Mesothelial cell of epicardium (in vitro differentiated cells): ENCODE data around the gene SNRNP200. TPM values are rescaled to one million over a fixed set of nuclear protein-coding genes. Genes with fewer than 3 reads are reported as not detected.

ENCODE experiments used
- DNase-seq, 2 experiments: peaks; one replicate each; pipeline ENCODE4 v3.0.0; 2021; ENCODE audit warnings: low spot score in 2 of 2; ENCODE audit not compliant: unreplicated experiment in 2 of 2
- H3K27ac Mint-ChIP-seq: 2 replicates; pipeline ENCODE4 v1.8.0; 2021; ENCODE audit warnings: mixed read lengths
- H3K27me3 Mint-ChIP-seq: 2 replicates; pipeline ENCODE4 v1.8.0; 2021; ENCODE audit warnings: low read depth, mixed read lengths
- H3K36me3 Mint-ChIP-seq: 2 replicates; pipeline ENCODE4 v1.8.0; 2021; ENCODE audit warnings: mixed read lengths
- H3K4me1 Mint-ChIP-seq: 2 replicates; pipeline ENCODE4 v1.8.0; 2021; ENCODE audit warnings: mixed read lengths
- H3K4me3 Mint-ChIP-seq: 2 replicates; pipeline ENCODE4 v1.8.0; 2021; ENCODE audit warnings: mild to moderate bottlenecking, moderate library complexity, mixed read lengths
- H3K9me3 Mint-ChIP-seq: 2 replicates; pipeline ENCODE4 v1.8.0; 2021; ENCODE audit warnings: mixed read lengths
- total RNA-seq: library from RNA; stranded (reverse); gene quantifications from 3 replicates; pipeline ENCODE4 v1.2.1, GENCODE V29; 2021
- TF ChIP-seq, protein P1 (sequence below): fragments of 200-600 bp; sonication (generic); IDR thresholded peaks from one replicate; pipeline ENCODE4 v1.5.0; 2021; ENCODE audit warnings: antibody characterized with exemption; ENCODE audit not compliant: unreplicated experiment

The SNRNP200 gene
- total RNA-seq, 1 donor from 2014 or later, result 200 TPM

GRCh38 chr2:96252526-96252925 is 52.8 kb downstream of the SNRNP200 start:
- Mint-ChIP-seq H3K4me1 (peaks cover 11% of the 10 kb centered on the region), H3K27me3 (no peaks in the 10 kb centered on the region), H3K36me3 (peaks cover 18% of the 10 kb centered on the region), H3K27ac (no peak overlapping the region), H3K9me3 (no peaks in the 10 kb centered on the region), H3K4me3 (no peak overlapping the region)
- DNase-seq, result no peak
- TF ChIP-seq, protein P1, sequence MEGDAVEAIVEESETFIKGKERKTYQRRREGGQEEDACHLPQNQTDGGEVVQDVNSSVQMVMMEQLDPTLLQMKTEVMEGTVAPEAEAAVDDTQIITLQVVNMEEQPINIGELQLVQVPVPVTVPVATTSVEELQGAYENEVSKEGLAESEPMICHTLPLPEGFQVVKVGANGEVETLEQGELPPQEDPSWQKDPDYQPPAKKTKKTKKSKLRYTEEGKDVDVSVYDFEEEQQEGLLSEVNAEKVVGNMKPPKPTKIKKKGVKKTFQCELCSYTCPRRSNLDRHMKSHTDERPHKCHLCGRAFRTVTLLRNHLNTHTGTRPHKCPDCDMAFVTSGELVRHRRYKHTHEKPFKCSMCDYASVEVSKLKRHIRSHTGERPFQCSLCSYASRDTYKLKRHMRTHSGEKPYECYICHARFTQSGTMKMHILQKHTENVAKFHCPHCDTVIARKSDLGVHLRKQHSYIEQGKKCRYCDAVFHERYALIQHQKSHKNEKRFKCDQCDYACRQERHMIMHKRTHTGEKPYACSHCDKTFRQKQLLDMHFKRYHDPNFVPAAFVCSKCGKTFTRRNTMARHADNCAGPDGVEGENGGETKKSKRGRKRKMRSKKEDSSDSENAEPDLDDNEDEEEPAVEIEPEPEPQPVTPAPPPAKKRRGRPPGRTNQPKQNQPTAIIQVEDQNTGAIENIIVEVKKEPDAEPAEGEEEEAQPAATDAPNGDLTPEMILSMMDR, result no peak

- Mint-ChIP-seq H3K9me3 (no peaks in the 10 kb centered on the region), H3K36me3 (peaks cover 17% of the 10 kb centered on the region), H3K4me1 (peaks cover 11% of the 10 kb centered on the region), H3K27ac (peak overlapping the region; percentile 82), H3K27me3 (no peaks in the 10 kb centered on the region), H3K4me3 (no peak overlapping the region)
- no peak for DNase-seq
- TF ChIP-seq, protein P1, result no peak
Observed at GRCh38 chr2:96251721-96252292, 53.5 kb downstream of the SNRNP200 start.

DNA sequence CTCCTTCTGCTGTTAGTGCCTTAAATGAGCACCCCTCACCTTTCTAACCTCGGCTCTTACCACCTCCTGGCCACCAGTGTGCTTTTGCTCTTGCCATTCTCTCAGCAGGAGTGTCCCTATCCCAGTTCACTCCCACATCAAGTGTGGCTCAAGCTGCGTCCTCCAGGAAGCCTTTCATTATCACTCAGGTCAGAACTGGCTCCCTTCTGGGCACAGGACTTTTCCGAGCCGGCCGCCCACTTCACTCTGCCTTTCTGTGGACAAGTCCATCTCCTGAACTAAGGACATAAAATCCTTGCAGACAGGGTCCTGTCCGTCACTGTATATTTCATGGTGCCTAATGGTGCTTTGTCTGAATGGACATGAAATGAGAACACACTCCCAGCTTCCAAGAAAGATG is 55.2 kb downstream of the SNRNP200 start:
- no peaks in the 10 kb centered on the region for H3K9me3 Mint-ChIP-seq
- no peak for DNase-seq
- peaks cover 11% of the 10 kb centered on the region for H3K4me1 Mint-ChIP-seq
- peaks cover 13% of the 10 kb centered on the region for H3K36me3 Mint-ChIP-seq
- no peak overlapping the region for H3K4me3 Mint-ChIP-seq
- H3K27me3 Mint-ChIP-seq, result no peaks in the 10 kb centered on the region
- peak overlapping the region; percentile 81 for H3K27ac Mint-ChIP-seq
- TF ChIP-seq, protein P1, result no peak

GRCh38 chr2:96249654-96250053 is 55.7 kb downstream of the SNRNP200 start:
- Mint-ChIP-seq H3K36me3 (peaks cover 12% of the 10 kb centered on the region), H3K27ac (peak overlapping the region; percentile 74), H3K4me3 (no peak overlapping the region), H3K27me3 (no peaks in the 10 kb centered on the region), H3K9me3 (no peaks in the 10 kb centered on the region), H3K4me1 (peaks cover 11% of the 10 kb centered on the region)
- DNase-seq, result no peak
- TF ChIP-seq, protein P1, result no peak

- Mint-ChIP-seq H3K9me3 (no peaks in the 10 kb centered on the region), H3K27me3 (no peaks in the 10 kb centered on the region), H3K27ac (no peak overlapping the region), H3K4me3 (no peak overlapping the region), H3K4me1 (peaks cover 11% of the 10 kb centered on the region), H3K36me3 (peaks cover 8% of the 10 kb centered on the region)
- TF ChIP-seq, protein P1, result no peak
- DNase-seq, result no peak
Observed at GRCh38 chr2:96248624-96249023, 56.7 kb downstream of the SNRNP200 start.

DNA sequence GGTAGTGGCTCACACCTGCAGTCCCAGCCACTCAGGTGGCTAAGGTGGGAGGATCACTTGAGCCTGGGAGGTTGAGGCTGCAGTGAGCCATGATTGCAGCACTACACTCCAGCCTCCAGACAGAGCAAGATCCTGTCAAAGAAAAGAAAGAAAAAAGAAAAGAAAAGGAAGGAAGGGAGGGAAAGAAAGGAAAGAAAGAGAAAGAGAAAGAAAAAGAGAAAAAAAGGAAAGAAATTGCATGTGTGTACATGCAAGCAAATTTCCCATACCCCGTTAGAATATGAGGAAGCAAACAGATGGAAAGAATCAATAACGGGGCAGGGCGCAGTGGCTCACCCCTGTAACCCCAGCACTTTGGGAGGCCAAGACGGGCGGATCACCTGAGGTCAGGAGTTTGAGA is 57.5 kb downstream of the SNRNP200 start:
- peak overlapping the region; percentile 5 for H3K27ac Mint-ChIP-seq
- H3K9me3 Mint-ChIP-seq, result no peaks in the 10 kb centered on the region
- no peak overlapping the region for H3K4me3 Mint-ChIP-seq
- H3K4me1 Mint-ChIP-seq, result peaks cover 11% of the 10 kb centered on the region
- H3K27me3 Mint-ChIP-seq, result no peaks in the 10 kb centered on the region
- TF ChIP-seq, protein P1, result no peak
- DNase-seq, result no peak
- peaks cover 8% of the 10 kb centered on the region for H3K36me3 Mint-ChIP-seq
